Measurements from ENCODE around the gene SLC16A3.
A peak's percentile ranks its signal among the peaks of the same experiment; 100 is the strongest.
"Not testable (repeated sequence)": the region's sequence is repeated elsewhere in the genome, so short reads cannot be mapped to it uniquely, and the experiment has no call there.

SLC16A3 gene

GRCh38 chr17:82228842-82229697 lies at the start of gene SLC16A3:
SLC16A3 (plus strand) TSS chr17:82229042; CDS start chr17:82236009, 6,967 bp downstream.
- peak; percentile 84 for FAIRE-seq

GRCh38 chr17:82179412-82179811 lies 49.4 kb upstream of the SLC16A3 start:
- FAIRE-seq, result no peak
- DNase-seq (ENCODE audit: insufficient read length, low spot score), result no peak

More at GRCh38 chr17:82228842-82229697, at the start of gene SLC16A3:
- peak; percentile 75 for DNase-seq (ENCODE audit: insufficient read length, low spot score)

- FAIRE-seq (no peak), DNase-seq (ENCODE audit: insufficient read length, low spot score) (no peak)
These were observed 48.8 kb upstream of the SLC16A3 start for GRCh38 chr17:82179946-82180475.

GRCh38 chr17:82180776-82181528 lies 47.9 kb upstream of the SLC16A3 start:
- FAIRE-seq, result no peak
- no peak for DNase-seq (ENCODE audit: insufficient read length, low spot score)

GRCh38 chr17:82184761-82185160 lies 44.1 kb upstream of the SLC16A3 start:
- DNase-seq (ENCODE audit: insufficient read length, low spot score) (no peak), FAIRE-seq (no peak)

GRCh38 chr17:82186221-82186620 lies 42.6 kb upstream of the SLC16A3 start:
- DNase-seq (ENCODE audit: insufficient read length, low spot score) (no peak), FAIRE-seq (no peak)

- no peak for FAIRE-seq
- DNase-seq (ENCODE audit: insufficient read length, low spot score), result no peak
These were observed 41.3 kb upstream of the SLC16A3 start for GRCh38 chr17:82187500-82187899.

GRCh38 chr17:82188001-82188961 lies 40.6 kb upstream of the SLC16A3 start:
- DNase-seq (ENCODE audit: insufficient read length, low spot score) (no peak), FAIRE-seq (no peak)

- not testable (repeated sequence) for DNase-seq (ENCODE audit: insufficient read length, low spot score); FAIRE-seq
These were observed 35.8 kb upstream of the SLC16A3 start for GRCh38 chr17:82193050-82193449.

GRCh38 chr17:82193520-82194220 lies 35.2 kb upstream of the SLC16A3 start:
- FAIRE-seq (peak; percentile 90), DNase-seq (ENCODE audit: insufficient read length, low spot score) (no peak)

- no peak for DNase-seq (ENCODE audit: insufficient read length, low spot score)
- no peak for FAIRE-seq
These were observed 34.1 kb upstream of the SLC16A3 start for GRCh38 chr17:82194765-82195164.

GRCh38 chr17:82195675-82196672 lies 32.9 kb upstream of the SLC16A3 start:
- no peak for DNase-seq (ENCODE audit: insufficient read length, low spot score)
- no peak for FAIRE-seq

GRCh38 chr17:82198092-82198491 lies 30.8 kb upstream of the SLC16A3 start:
- DNase-seq (ENCODE audit: insufficient read length, low spot score) (no peak), FAIRE-seq (no peak)

GRCh38 chr17:82199496-82199895 lies 29.3 kb upstream of the SLC16A3 start:
- no peak for DNase-seq (ENCODE audit: insufficient read length, low spot score)
- no peak for FAIRE-seq

- no peak for FAIRE-seq
- DNase-seq (ENCODE audit: insufficient read length, low spot score), result no peak
These were observed 28.7 kb upstream of the SLC16A3 start for GRCh38 chr17:82200135-82200534.

GRCh38 chr17:82200743-82201497 lies 27.9 kb upstream of the SLC16A3 start:
- FAIRE-seq, result no peak

GRCh38 chr17:82201498-82201910 lies 27.3 kb upstream of the SLC16A3 start:
- FAIRE-seq (no peak), DNase-seq (ENCODE audit: insufficient read length, low spot score) (no peak)

More at GRCh38 chr17:82200743-82201497, 27.9 kb upstream of the SLC16A3 start:
- no peak for DNase-seq (ENCODE audit: insufficient read length, low spot score)

GRCh38 chr17:82202981-82203380 lies 25.9 kb upstream of the SLC16A3 start:
- FAIRE-seq (no peak), DNase-seq (ENCODE audit: insufficient read length, low spot score) (no peak)

All from HTR-8/SVneo (cell line).